HCT116 (cell line): ENCODE data around the gene TRMU. TPM values are rescaled to one million over a fixed set of nuclear protein-coding genes. Genes with fewer than 3 reads are reported as not detected.
"Not testable (repeated sequence)": the region's sequence is repeated elsewhere in the genome, so short reads cannot be mapped to it uniquely, and the experiment has no call there.

Source experiments
- ATAC-seq: fragments of 200-7000 bp; cut with Tn5 transposase; 2 replicates; pipeline ENCODE4 v1.9.1; 2020; ENCODE audit warnings: mild to moderate bottlenecking, moderate library complexity
- BruUV-seq: library from RNA; stranded (reverse); fragments of 400-500 nt; replicated peaks from 2 replicates; lab custom pipeline; 2021; lab: Mats Ljungman, UMichigan
- CTCF ChIA-PET: fragments of 300-600 bp; sonication (Branson Sonifier 250); formaldehyde crosslinking; loops from one replicate; lab custom pipeline; 2021; ENCODE audit warnings: antibody characterized with exemption; lab: Charles Lee
- POLR2A ChIA-PET: fragments of 300-600, 350-600 bp; sonication (Branson Sonifier 250); formaldehyde crosslinking; loops from one replicate; lab custom pipeline; 2021; ENCODE audit warnings: antibody characterized with exemption; lab: Charles Lee
- RAD21 ChIA-PET, 2 experiments: fragments of 300-600 bp; sonication (Branson Sonifier 250); formaldehyde crosslinking; loops; one replicate each; lab custom pipeline; 2023; ENCODE audit warnings: low total read pairs in 2 of 2; ENCODE audit not compliant: uncharacterized antibody in 2 of 2, unreplicated experiment in 2 of 2, low non-redundant PET in 1 of 2; lab: Charles Lee
- DNase-seq: peaks from one replicate; pipeline ENCODE4 v3.0.0-alpha.2; 2010; ENCODE audit warnings: low read depth, low spot score
- H2AFZ ChIP-seq: fragments of 200-600 bp; shearing (Covaris generic), sonication (generic); 2 replicates; pipeline ENCODE4 v1.6.1; 2017; ENCODE audit warnings: low read depth, mixed run types, mixed read lengths, antibody characterized with exemption, low read length; ENCODE audit not compliant: poor library complexity, severe bottlenecking
- H3K27ac ChIP-seq: 2 replicates; pipeline ENCODE4 v1.5.1; 2012; ENCODE audit warnings: low read depth, low read length
- H3K27me3 ChIP-seq: fragments of 200-600 bp; sonication (generic); 2 replicates; pipeline ENCODE4 v1.6.1; 2016; ENCODE audit warnings: mixed run types, low read length, mixed read lengths; ENCODE audit not compliant: insufficient read depth
- H3K36me3 ChIP-seq, 2 experiments: fragments of 200-500 bp in 1 of 2; fragments of 200-600 bp in 1 of 2; sonication (Bioruptor generic) in 1 of 2; sonication (generic) in 1 of 2; 2 replicates each; pipeline versions ENCODE4 v1.5.1 to v1.6.1; 2014 to 2016; ENCODE audit warnings: low read length in 2 of 2, inconsistent platforms in 1 of 2, mixed read lengths in 1 of 2, mixed run types in 1 of 2; ENCODE audit not compliant: insufficient read depth in 2 of 2, control insufficient read depth in 1 of 2
- H3K4me1 ChIP-seq, 2 experiments: fragments of 200-600 bp in 1 of 2; sonication (generic) in 1 of 2; 2 replicates each; pipeline versions ENCODE4 v1.5.1 to v1.6.1; 2012 to 2017; ENCODE audit warnings: low read length in 2 of 2, inconsistent platforms in 1 of 2, mild to moderate bottlenecking in 1 of 2, mixed read lengths in 1 of 2, mixed run types in 1 of 2, moderate library complexity in 1 of 2; ENCODE audit not compliant: insufficient read depth in 2 of 2, control insufficient read depth in 1 of 2
- H3K4me2 ChIP-seq: fragments of 200-600 bp; sonication (generic); 2 replicates; pipeline ENCODE4 v1.6.1; 2017; ENCODE audit warnings: mixed run types, low read length, mixed read lengths
- H3K4me3 ChIP-seq, 2 experiments: fragments of 200-600 bp in 1 of 2; sonication (generic) in 1 of 2; replicated peaks in 1 of 2; 2 replicates each; pipeline ENCODE4 v1.5.1; 2011 to 2016; ENCODE audit warnings: low read length in 2 of 2, control low read depth in 1 of 2, low read depth in 1 of 2, mild to moderate bottlenecking in 1 of 2, mixed read lengths in 1 of 2, mixed run types in 1 of 2
- H3K79me2 ChIP-seq: fragments of 200-600 bp; sonication (generic); 2 replicates; pipeline ENCODE4 v1.6.1; 2017; ENCODE audit warnings: mild to moderate bottlenecking, mixed run types, low read length, moderate library complexity, mixed read lengths; ENCODE audit not compliant: insufficient read depth
- H3K9ac ChIP-seq: fragments of 200-600 bp; sonication (generic); 2 replicates; pipeline ENCODE4 v1.6.1; 2016; ENCODE audit warnings: low read length, mixed read lengths
- H3K9me2 ChIP-seq: fragments of 200-600 bp; sonication (generic), shearing (Covaris generic); 2 replicates; pipeline ENCODE4 v1.6.1; 2017; ENCODE audit warnings: mixed run types, mild to moderate bottlenecking, moderate library complexity; ENCODE audit not compliant: insufficient read depth
- H3K9me3 ChIP-seq, 2 experiments: fragments of 200-500 bp in 1 of 2; fragments of 200-600 bp in 1 of 2; sonication (Bioruptor generic) in 1 of 2; sonication (generic) in 1 of 2; 2 replicates each; pipeline ENCODE4 v1.6.1; 2014 to 2017; ENCODE audit warnings: low read length in 2 of 2, mixed read lengths in 2 of 2, inconsistent platforms in 1 of 2, low read depth in 1 of 2, mild to moderate bottlenecking in 1 of 2, mixed run types in 1 of 2, moderate library complexity in 1 of 2; ENCODE audit not compliant: control insufficient read depth in 1 of 2, insufficient read depth in 1 of 2
- H4K20me1 ChIP-seq: fragments of 200-600 bp; sonication (generic), shearing (Covaris generic); 2 replicates; pipeline ENCODE4 v1.6.1; 2017; ENCODE audit warnings: mixed run types, mild to moderate bottlenecking, moderate library complexity; ENCODE audit not compliant: insufficient read depth
- CTCF ChIP-seq, 3 experiments: fragments of 200-600 bp in 1 of 3; sonication (generic) in 1 of 3; IDR thresholded peaks in 2 of 3; conservative IDR thresholded peaks in 1 of 3; 2 replicates each; pipeline ENCODE4 v1.5.1; 2012 to 2017; ENCODE audit warnings: low read depth in 2 of 3, low read length in 2 of 3, antibody characterized with exemption in 1 of 3, borderline replicate concordance in 1 of 3, control low read depth in 1 of 3, mild to moderate bottlenecking in 1 of 3, mixed read lengths in 1 of 3, mixed run types in 1 of 3, moderate library complexity in 1 of 3; ENCODE audit not compliant: insufficient read depth in 1 of 3
- EGR1 ChIP-seq: IDR thresholded peaks from 2 replicates; pipeline ENCODE4 v1.6.1; 2012; ENCODE audit warnings: low read depth
- ELF1 ChIP-seq: IDR thresholded peaks from 2 replicates; pipeline ENCODE4 v1.6.1; 2012; ENCODE audit warnings: low read depth, borderline replicate concordance
- FOSL1 ChIP-seq: IDR thresholded peaks from 2 replicates; pipeline ENCODE4 v1.6.1; 2012; ENCODE audit warnings: low read depth
- JUND ChIP-seq: IDR thresholded peaks from 2 replicates; pipeline ENCODE4 v1.6.1; 2012
- MAX ChIP-seq: IDR thresholded peaks from 2 replicates; pipeline ENCODE4 v1.6.1; 2012
- POLR2AphosphoS5 ChIP-seq: IDR thresholded peaks from 2 replicates; pipeline ENCODE4 v1.6.1; 2011; ENCODE audit warnings: mild to moderate bottlenecking, low read depth, low read length, moderate library complexity
- SRF ChIP-seq: IDR thresholded peaks from 2 replicates; pipeline ENCODE4 v1.6.1; 2012; ENCODE audit warnings: low read depth
- TCF7L2 ChIP-seq: IDR thresholded peaks from 2 replicates; pipeline ENCODE4 v1.7.0; 2011; ENCODE audit warnings: borderline replicate concordance, inconsistent platforms; ENCODE audit not compliant: insufficient read depth, insufficient read length; ENCODE audit errors: extremely low read depth
- YY1 ChIP-seq: IDR thresholded peaks from 2 replicates; pipeline ENCODE4 v1.6.1; 2011; ENCODE audit warnings: low read length, low read depth, moderate library complexity, mild to moderate bottlenecking; ENCODE audit not compliant: insufficient replicate concordance; ENCODE audit errors: extremely low read depth
- ZBTB33 ChIP-seq: IDR thresholded peaks from 2 replicates; pipeline ENCODE4 v1.6.1; 2011; ENCODE audit warnings: mild to moderate bottlenecking, low read length, moderate library complexity; ENCODE audit not compliant: insufficient replicate concordance; ENCODE audit errors: extremely low read depth
- ZFX ChIP-seq: fragments of 450-650 bp; IDR thresholded peaks from 2 replicates; pipeline ENCODE4 v1.6.1; 2017
- ZNF274 ChIP-seq: fragments of 200-500 bp; sonication (Bioruptor generic); IDR thresholded peaks from 2 replicates; pipeline ENCODE4 v1.6.1; 2014; ENCODE audit warnings: mild to moderate bottlenecking, low read depth, low read length, inconsistent platforms
- intact Hi-C: fragments of 100-400 bp; cut with micrococcal nuclease; formaldehyde crosslinking; loops from 2 replicates; pipeline ENCODE4 v1.10.0; 2022
- total RNA-seq: library from RNA; stranded (reverse); gene quantifications from one replicate; pipeline ENCODE4 v1.2.1, GENCODE V29; 2021; ENCODE audit not compliant: unreplicated experiment

Gene TRMU
- total RNA-seq, 1 experiment from 2014 or later, result 65.4 TPM

- intact Hi-C loops, result no loop called here
- Histone ChIP-seq H3K36me3 (no peaks in the 10 kb centered on the region; a peak in 1 of 4 replicates), H3K4me1 (no peaks in the 10 kb centered on the region), H3K9me2 (no peaks in the 10 kb centered on the region), H2AFZ (no peak overlapping the region), H4K20me1 (no peaks in the 10 kb centered on the region), H3K27ac (no peak overlapping the region), H3K4me3 (no peak overlapping the region), H3K4me2 (no peak overlapping the region), H3K9me3 (no peaks in the 10 kb centered on the region), H3K79me2 (no peaks in the 10 kb centered on the region), H3K27me3 (no peaks in the 10 kb centered on the region), H3K9ac (no peak overlapping the region)
- no TSS peak for BruUV-seq
- ChIA-PET CTCF (no interaction called here), RAD21 (interaction anchor here in 1 of 2 experiments (0.6 kb wide), 1 partner anchor 297 kb away, joined by 4 read pairs; no protein-coding TSS in a partner anchor), POLR2A (no interaction called here)
- TF ChIP-seq ZNF274, result no peak
- no peak for TF ChIP-seq EGR1
- no peak for TF ChIP-seq POLR2AphosphoS5
- TF ChIP-seq FOSL1, result no peak
- no peak for TF ChIP-seq YY1
- no peak for TF ChIP-seq ELF1
- no peak for TF ChIP-seq JUND
- TF ChIP-seq TCF7L2, result no peak
- TF ChIP-seq MAX, result no peak
- no peak for TF ChIP-seq ZBTB33
- no peak for TF ChIP-seq ZFX
- no peak for TF ChIP-seq SRF
- TF ChIP-seq CTCF (IDR thresholded peaks at IDR 0.05 in 2 of 3, conservative IDR thresholded peaks at IDR 0.05 in 1 of 3; ENCODE audit: borderline replicate concordance in 1 of 3, insufficient read depth in 1 of 3, low read depth in 2 of 3, low read length in 2 of 3), result no peak
- ATAC-seq (no peak), DNase-seq (no peak)
Measured at GRCh38 chr22:46395145-46395544, 59.6 kb downstream of the TRMU start.

GRCh38 chr22:46397049-46397448, 61.5 kb downstream of the TRMU start:
- H3K27me3 ChIP-seq, H3K9me2 ChIP-seq, ATAC-seq, POLR2A ChIA-PET, CTCF ChIA-PET, BruUV-seq, H3K27ac ChIP-seq, H3K4me2 ChIP-seq, H3K4me1 ChIP-seq, H3K36me3 ChIP-seq, intact Hi-C loops, H3K4me3 ChIP-seq, RAD21 ChIA-PET, H3K9me3 ChIP-seq, H3K79me2 ChIP-seq, DNase-seq, H3K9ac ChIP-seq, H4K20me1 ChIP-seq, H2AFZ ChIP-seq: not testable (repeated sequence)
